ENCODE measurements around the gene S100A6.

The S100A6 gene

DNA sequence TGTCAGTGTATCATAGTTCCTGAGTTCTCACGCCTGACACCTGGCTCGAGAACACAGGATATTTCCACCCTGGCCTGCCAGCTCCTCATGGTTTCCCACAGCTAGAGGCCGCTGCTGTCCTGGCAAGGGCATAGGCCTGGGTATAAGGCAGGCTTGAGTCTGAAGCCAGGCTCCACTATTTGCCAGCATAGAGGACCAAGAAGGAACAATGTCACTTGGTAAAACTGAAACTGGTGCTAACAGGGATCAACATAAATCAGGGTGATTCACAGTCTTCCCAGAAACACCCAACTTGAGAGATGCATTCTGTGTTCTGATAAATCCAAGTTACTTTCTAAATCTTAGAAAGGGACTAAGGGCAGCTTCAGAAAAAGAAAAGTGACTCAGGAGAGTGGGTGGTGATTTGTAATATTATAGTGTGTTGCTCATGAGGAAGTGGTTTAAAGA lies 36.8 kb upstream of the S100A6 start:
- no peaks in the 10 kb centered on the region for H3K9me3 ChIP-seq (ENCODE audit: low read length)
- H3K9ac ChIP-seq (ENCODE audit: low read length), result no peak overlapping the region
- H3K36me3 ChIP-seq (ENCODE audit: insufficient read depth, low read length), result no peaks in the 10 kb centered on the region
- no peaks in the 10 kb centered on the region for H3K9me2 ChIP-seq (ENCODE audit: low read depth, low read length)
- H3K4me3 ChIP-seq (ENCODE audit: low read depth, low read length, poor library complexity, severe bottlenecking), result no peak overlapping the region
- no peak for TF ChIP-seq EZH2 (IDR thresholded peaks at IDR 0.05; ENCODE audit: borderline replicate concordance, low read length)
- TF ChIP-seq, protein P1, sequence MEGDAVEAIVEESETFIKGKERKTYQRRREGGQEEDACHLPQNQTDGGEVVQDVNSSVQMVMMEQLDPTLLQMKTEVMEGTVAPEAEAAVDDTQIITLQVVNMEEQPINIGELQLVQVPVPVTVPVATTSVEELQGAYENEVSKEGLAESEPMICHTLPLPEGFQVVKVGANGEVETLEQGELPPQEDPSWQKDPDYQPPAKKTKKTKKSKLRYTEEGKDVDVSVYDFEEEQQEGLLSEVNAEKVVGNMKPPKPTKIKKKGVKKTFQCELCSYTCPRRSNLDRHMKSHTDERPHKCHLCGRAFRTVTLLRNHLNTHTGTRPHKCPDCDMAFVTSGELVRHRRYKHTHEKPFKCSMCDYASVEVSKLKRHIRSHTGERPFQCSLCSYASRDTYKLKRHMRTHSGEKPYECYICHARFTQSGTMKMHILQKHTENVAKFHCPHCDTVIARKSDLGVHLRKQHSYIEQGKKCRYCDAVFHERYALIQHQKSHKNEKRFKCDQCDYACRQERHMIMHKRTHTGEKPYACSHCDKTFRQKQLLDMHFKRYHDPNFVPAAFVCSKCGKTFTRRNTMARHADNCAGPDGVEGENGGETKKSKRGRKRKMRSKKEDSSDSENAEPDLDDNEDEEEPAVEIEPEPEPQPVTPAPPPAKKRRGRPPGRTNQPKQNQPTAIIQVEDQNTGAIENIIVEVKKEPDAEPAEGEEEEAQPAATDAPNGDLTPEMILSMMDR (IDR thresholded peaks at IDR 0.05; ENCODE audit: low read length), result peak; percentile 92
- H3K4me2 ChIP-seq (ENCODE audit: low read length), result no peak overlapping the region
- H3K79me2 ChIP-seq (ENCODE audit: insufficient read depth, low read length), result no peaks in the 10 kb centered on the region
- no peaks in the 10 kb centered on the region for H3K4me1 ChIP-seq (ENCODE audit: insufficient read depth, low read length, severe bottlenecking)
- H3F3A ChIP-seq (ENCODE audit: insufficient read depth, low read length), result no peaks in the 10 kb centered on the region
- no peak overlapping the region for H3K27ac ChIP-seq (ENCODE audit: low read depth, low read length, poor library complexity, severe bottlenecking)
- H4K20me1 ChIP-seq (ENCODE audit: insufficient read depth, low read length), result no peaks in the 10 kb centered on the region
- no peak overlapping the region for H2AFZ ChIP-seq (ENCODE audit: low read length)
- no peaks in the 10 kb centered on the region for H3K27me3 ChIP-seq (ENCODE audit: insufficient read depth, low read length)

DNA sequence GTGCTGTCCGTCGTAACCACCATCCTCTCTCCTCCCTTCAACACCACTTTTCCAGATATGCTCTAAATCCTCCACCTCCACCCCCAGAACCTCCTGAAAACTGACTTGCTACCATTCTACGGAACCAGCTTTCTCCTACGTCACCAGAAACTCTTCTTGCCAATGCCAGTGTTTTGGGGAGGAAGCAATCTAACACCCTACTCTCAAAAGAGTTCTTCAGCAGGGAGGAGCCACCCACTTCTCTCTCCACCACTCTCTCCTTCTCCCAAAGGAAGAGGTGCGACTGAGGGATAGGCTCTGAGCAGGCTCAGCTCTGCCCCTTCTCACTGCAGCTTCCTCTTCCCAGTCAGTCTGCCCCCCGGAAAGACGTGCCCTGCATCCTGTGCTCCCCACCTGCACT lies 35.9 kb upstream of the S100A6 start:
- H3K9ac ChIP-seq (ENCODE audit: low read length), result no peak overlapping the region
- H3K9me3 ChIP-seq (ENCODE audit: low read length), result no peaks in the 10 kb centered on the region
- no peak overlapping the region for H2AFZ ChIP-seq (ENCODE audit: low read length)
- no peak overlapping the region for H3K4me3 ChIP-seq (ENCODE audit: low read depth, low read length, poor library complexity, severe bottlenecking)
- no peaks in the 10 kb centered on the region for H3F3A ChIP-seq (ENCODE audit: insufficient read depth, low read length)
- H3K79me2 ChIP-seq (ENCODE audit: insufficient read depth, low read length), result no peaks in the 10 kb centered on the region
- H3K4me2 ChIP-seq (ENCODE audit: low read length), result no peak overlapping the region
- TF ChIP-seq, protein P1 (IDR thresholded peaks at IDR 0.05; ENCODE audit: low read length), result no peak
- H4K20me1 ChIP-seq (ENCODE audit: insufficient read depth, low read length), result no peaks in the 10 kb centered on the region
- H3K36me3 ChIP-seq (ENCODE audit: insufficient read depth, low read length), result no peaks in the 10 kb centered on the region
- H3K4me1 ChIP-seq (ENCODE audit: insufficient read depth, low read length, severe bottlenecking), result no peaks in the 10 kb centered on the region
- H3K9me2 ChIP-seq (ENCODE audit: low read depth, low read length), result no peaks in the 10 kb centered on the region
- H3K27me3 ChIP-seq (ENCODE audit: insufficient read depth, low read length), result no peaks in the 10 kb centered on the region
- no peak overlapping the region for H3K27ac ChIP-seq (ENCODE audit: low read depth, low read length, poor library complexity, severe bottlenecking)

DNA sequence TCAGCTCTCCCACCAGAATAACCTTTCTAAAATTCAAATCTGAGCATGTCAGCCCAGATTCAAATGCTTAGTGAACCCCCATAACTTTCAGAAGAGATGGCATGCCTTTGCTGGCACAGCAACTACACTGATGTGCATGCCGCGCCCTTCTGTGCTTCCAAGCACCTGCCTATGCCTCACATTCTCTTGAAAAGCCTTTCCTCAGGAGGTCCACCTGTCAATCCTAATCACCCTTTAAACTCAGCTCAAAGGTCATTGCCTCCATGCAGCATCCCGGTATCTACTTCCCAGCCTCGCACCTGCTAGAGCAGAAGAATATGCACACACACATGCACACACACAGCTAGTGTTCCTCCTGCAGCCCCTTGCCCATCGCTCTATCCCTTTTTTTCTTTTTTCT lies 35.1 kb upstream of the S100A6 start:
- H3K4me1 ChIP-seq (ENCODE audit: insufficient read depth, low read length, severe bottlenecking), result no peaks in the 10 kb centered on the region
- no peak overlapping the region for H3K4me2 ChIP-seq (ENCODE audit: low read length)
- H2AFZ ChIP-seq (ENCODE audit: low read length), result no peak overlapping the region
- H3F3A ChIP-seq (ENCODE audit: insufficient read depth, low read length), result no peaks in the 10 kb centered on the region
- no peak overlapping the region for H3K27ac ChIP-seq (ENCODE audit: low read depth, low read length, poor library complexity, severe bottlenecking)
- TF ChIP-seq, protein P1 (IDR thresholded peaks at IDR 0.05; ENCODE audit: low read length), result no peak
- no peaks in the 10 kb centered on the region for H3K27me3 ChIP-seq (ENCODE audit: insufficient read depth, low read length)
- H3K9ac ChIP-seq (ENCODE audit: low read length), result no peak overlapping the region
- no peak overlapping the region for H3K4me3 ChIP-seq (ENCODE audit: low read depth, low read length, poor library complexity, severe bottlenecking)
- no peaks in the 10 kb centered on the region for H3K9me2 ChIP-seq (ENCODE audit: low read depth, low read length)
- H3K9me3 ChIP-seq (ENCODE audit: low read length), result no peaks in the 10 kb centered on the region
- H4K20me1 ChIP-seq (ENCODE audit: insufficient read depth, low read length), result no peaks in the 10 kb centered on the region
- H3K79me2 ChIP-seq (ENCODE audit: insufficient read depth, low read length), result no peaks in the 10 kb centered on the region
- H3K36me3 ChIP-seq (ENCODE audit: insufficient read depth, low read length), result no peaks in the 10 kb centered on the region
